GM12878 (cell line): ENCODE results near the gene AP3B1. TPM values are rescaled to one million over a fixed set of nuclear protein-coding genes. Genes with fewer than 3 reads are reported as not detected.

Experiments
- ATAC-seq: fragments of 200-7000 bp; cut with Tn5 transposase; 3 replicates; pipeline ENCODE4 v1.9.1; 2020; ENCODE audit warnings: mild to moderate bottlenecking, moderate library complexity
- BruUV-seq: library from RNA; stranded (reverse); fragments of 400-500 nt; replicated peaks from 2 replicates; lab custom pipeline; 2021; lab: Mats Ljungman, UMichigan
- CTCF ChIA-PET: fragments of 300-600 bp; sonication (Branson Sonifier 250); formaldehyde crosslinking; extraction: SDS; loops from one replicate; lab custom pipeline; 2021; ENCODE audit warnings: inconsistent platforms; lab: Yijun Ruan, JAX
- POLR2A ChIA-PET: fragments of 350-600 bp; formaldehyde crosslinking; extraction: SDS; loops from one replicate; lab custom pipeline; 2021; ENCODE audit warnings: inconsistent platforms; lab: Charles Lee
- RAD21 ChIA-PET: fragments of 300-600 bp; sonication (Branson Sonifier 250); formaldehyde crosslinking; loops from one replicate; lab custom pipeline; 2023; ENCODE audit warnings: antibody characterized with exemption; ENCODE audit not compliant: unreplicated experiment; lab: Charles Lee
- SMC1A ChIA-PET: fragments of 300-600 bp; sonication (Branson Sonifier 250); formaldehyde crosslinking; loops from one replicate; lab custom pipeline; 2023; ENCODE audit not compliant: unreplicated experiment, uncharacterized antibody; lab: Charles Lee
- DNase-seq: peaks from one replicate; pipeline ENCODE4 v3.0.0-alpha.2; 2011; ENCODE audit warnings: low read depth, low spot score
- FAIRE-seq: peaks from 3 replicates; lab custom pipeline; 2011; peaks lifted over from hg19 to GRCh38; lab: Jason Lieb, UNC
- H2AFZ ChIP-seq: 2 replicates; pipeline ENCODE4 v1.6.0; 2011; ENCODE audit warnings: low read depth, low read length, control low read depth; ENCODE audit not compliant: control insufficient read depth
- H3K27ac ChIP-seq: 2 replicates; pipeline ENCODE4 v1.5.1; 2011; ENCODE audit warnings: control low read depth; ENCODE audit not compliant: control insufficient read depth, insufficient read depth
- H3K27me3 ChIP-seq, 2 experiments: replicated peaks in 1 of 2; 2 replicates each; pipeline versions ENCODE4 v1.6.0 to v1.6.1; 2011; ENCODE audit warnings: low read length in 1 of 2; ENCODE audit not compliant: control insufficient read depth in 2 of 2, insufficient read depth in 2 of 2
- H3K36me3 ChIP-seq, 2 experiments: 2 replicates each; pipeline ENCODE4 v1.5.1; 2011; ENCODE audit warnings: low read length in 1 of 2; ENCODE audit not compliant: control insufficient read depth in 2 of 2, insufficient read depth in 2 of 2
- H3K4me1 ChIP-seq: 2 replicates; pipeline ENCODE4 v1.6.1; 2011; ENCODE audit warnings: mild to moderate bottlenecking, low read length, moderate library complexity, mixed read lengths; ENCODE audit not compliant: control insufficient read depth, insufficient read depth
- H3K4me2 ChIP-seq: 2 replicates; pipeline ENCODE4 v1.6.0; 2011; ENCODE audit warnings: control low read depth; ENCODE audit not compliant: control insufficient read depth, insufficient read depth
- H3K4me3 ChIP-seq: fragments of 200-600 bp; sonication (generic); 2 replicates; pipeline ENCODE4 v1.5.1; 2016
- H3K79me2 ChIP-seq: 2 replicates; pipeline ENCODE4 v1.6.0; 2011; ENCODE audit warnings: low read length; ENCODE audit not compliant: control insufficient read depth, insufficient read depth
- H3K9ac ChIP-seq: 2 replicates; pipeline ENCODE4 v1.8.0; 2011; ENCODE audit warnings: low read length, control low read depth, mixed read lengths; ENCODE audit not compliant: control insufficient read depth, insufficient read depth
- H3K9me3 ChIP-seq: replicated peaks from 3 replicates; pipeline ENCODE4 v1.5.1; 2011; ENCODE audit warnings: mild to moderate bottlenecking, low read length; ENCODE audit not compliant: control insufficient read depth, insufficient read depth
- H4K20me1 ChIP-seq: 2 replicates; pipeline ENCODE4 v1.6.0; 2011; ENCODE audit not compliant: control insufficient read depth, insufficient read depth
- BCLAF1 ChIP-seq: fragments of 450-650 bp; IDR thresholded peaks from 2 replicates; pipeline ENCODE4 v1.6.1; 2017; ENCODE audit warnings: antibody characterized with exemption, mild to moderate bottlenecking, moderate library complexity
- CEBPB ChIP-seq, 2 experiments: fragments of 150-350 bp in 1 of 2; IDR thresholded peaks; 2 replicates each; pipeline ENCODE4 v1.6.1; 2012 to 2014; ENCODE audit warnings: low read depth in 2 of 2, low read length in 2 of 2, borderline replicate concordance in 1 of 2, inconsistent platforms in 1 of 2
- EED ChIP-seq: sonication (generic); IDR thresholded peaks from 2 replicates; pipeline ENCODE4 v1.6.1; 2016; ENCODE audit warnings: antibody characterized with exemption, low read depth
- JUND ChIP-seq: IDR thresholded peaks from 2 replicates; pipeline ENCODE4 v1.6.1; 2012; ENCODE audit warnings: low read depth, mild to moderate bottlenecking, low read length, improper control_type of control experiment, moderate library complexity
- MEF2A ChIP-seq: IDR thresholded peaks from 2 replicates; pipeline ENCODE4 v1.6.1; 2011; ENCODE audit warnings: low read depth, mild to moderate bottlenecking, low read length, moderate library complexity; ENCODE audit not compliant: insufficient read depth
- MYC ChIP-seq: IDR thresholded peaks from 2 replicates; pipeline ENCODE4 v1.6.1; 2011; ENCODE audit warnings: mild to moderate bottlenecking, low read length, moderate library complexity, inconsistent platforms; ENCODE audit not compliant: insufficient read depth, insufficient replicate concordance, insufficient read length, severe bottlenecking
- PAX8 ChIP-seq: fragments of 450-650 bp; IDR thresholded peaks from 2 replicates; pipeline ENCODE4 v1.6.1; 2017; ENCODE audit warnings: mild to moderate bottlenecking, moderate library complexity
- TAF1 ChIP-seq: IDR thresholded peaks from 2 replicates; pipeline ENCODE4 v1.6.1; 2011; ENCODE audit warnings: mild to moderate bottlenecking, low read depth, low read length, borderline replicate concordance
- USF1 ChIP-seq: IDR thresholded peaks from 2 replicates; pipeline ENCODE4 v1.6.1; 2011; ENCODE audit warnings: borderline replicate concordance, low read depth, mild to moderate bottlenecking, moderate library complexity, mixed read lengths, low read length; ENCODE audit not compliant: insufficient read depth; ENCODE audit errors: extremely low read length
- ZNF217 ChIP-seq: fragments of 450-650 bp; IDR thresholded peaks from 2 replicates; pipeline ENCODE4 v1.6.1; 2017; ENCODE audit warnings: antibody characterized with exemption, mild to moderate bottlenecking
- ZNF24 ChIP-seq: fragments of 450-650 bp; IDR thresholded peaks from 2 replicates; pipeline ENCODE4 v1.6.1; 2017; ENCODE audit warnings: antibody characterized with exemption, mild to moderate bottlenecking
- ZNF274 ChIP-seq: IDR thresholded peaks from one replicate; pipeline ENCODE4 v1.8.0; 2011; ENCODE audit not compliant: insufficient read length, insufficient read depth
- ZNF384 ChIP-seq: IDR thresholded peaks from 2 replicates; pipeline ENCODE4 v1.6.1; 2012; ENCODE audit warnings: low read depth, mild to moderate bottlenecking, low read length, improper control_type of control experiment, borderline replicate concordance
- WGBS: methylation state at CpG from one replicate; pipeline ENCODE4 v1.1.6; 2016; ENCODE audit warnings: low lambda C conversion rate; ENCODE audit not compliant: insufficient replicate concordance, insufficient coverage; ENCODE audit errors: missing lambda C conversion rate; 5-methylcytosine and 5-hydroxymethylcytosine counted together
- in situ Hi-C: fragments of 300-500 bp; cut with MboI; formaldehyde crosslinking; loops from 9 replicates; pipeline ENCODE4 v1.14.3; 2018; ENCODE audit warnings: mixed read lengths
- intact Hi-C: fragments of 100-400 bp; cut with micrococcal nuclease; formaldehyde crosslinking; loops from one replicate; pipeline ENCODE4 v1.14.2; 2022; ENCODE audit not compliant: unreplicated experiment
- polyA plus RNA-seq, 11 experiments: library from polyadenylated mRNA; depleted of rRNA in 4 of 11; unstranded in 6 of 11; stranded (reverse) in 5 of 11; fragments of >200 nt; fragmentation: Nextera tagmentation in 4 of 11; fragmentation: Illumina TruSeq in 1 of 11; extraction: Ambion mirVana in 4 of 11; extraction: Trizol in 1 of 11; gene quantifications; 1 replicate in 1 of 11; 2 replicates in 10 of 11; pipeline versions ENCODE4 v1.2.1 to v1.2.3, GENCODE V29; 2011 to 2016; ENCODE audit warnings: inconsistent platforms in 2 of 11, missing spikeins in 2 of 11, low read depth in 1 of 11
- total RNA-seq, 4 experiments: library from RNA; depleted of rRNA in 3 of 4; stranded (reverse); fragments of >200 nt in 3 of 4; fragmentation: Illumina TruSeq in 1 of 4; extraction: Trizol in 1 of 4; gene quantifications; 2 replicates each; pipeline versions ENCODE4 v1.2.1 to v1.2.3, GENCODE V29; 2013 to 2021
- TF ChIP-seq, protein P1 (sequence below): fragments of 450-650 bp; IDR thresholded peaks from 2 replicates; pipeline ENCODE4 v1.6.1; 2018; ENCODE audit warnings: mild to moderate bottlenecking, low read depth, moderate library complexity; ENCODE audit not compliant: partially characterized antibody
- TF ChIP-seq, protein P2 (sequence below): IDR thresholded peaks from 2 replicates; pipeline ENCODE4 v1.6.1; 2012; ENCODE audit warnings: low read depth, low read length, improper control_type of control experiment

Gene AP3B1
- total and polyA plus RNA-seq, 10 of the 15 experiments (the other 5 are each of a cell fraction or from before 2014, with no cell fraction given): 30.9 to 70.8 (median 46.0) TPM

DNA sequence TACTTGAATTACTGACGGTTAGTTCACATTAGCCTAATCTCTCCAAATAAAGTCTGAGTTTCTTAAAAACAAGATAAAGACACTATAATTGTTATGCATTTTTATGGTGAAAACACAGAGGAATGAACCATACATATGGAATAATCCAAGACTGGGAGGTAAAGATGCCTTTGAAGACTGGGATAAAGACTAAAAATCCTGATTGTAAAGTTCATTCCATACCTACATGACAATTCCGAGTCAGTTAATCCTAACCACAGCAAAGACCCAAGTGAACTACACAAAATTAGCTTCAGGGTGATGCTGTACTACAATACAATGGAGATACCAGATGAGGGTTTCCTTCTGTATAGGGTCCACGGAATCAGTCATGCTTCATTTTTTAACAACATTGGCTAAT lies 6.3 kb downstream of the AP3B1 start (continued):
- no peak for TF ChIP-seq USF1
- TF ChIP-seq, protein P1, sequence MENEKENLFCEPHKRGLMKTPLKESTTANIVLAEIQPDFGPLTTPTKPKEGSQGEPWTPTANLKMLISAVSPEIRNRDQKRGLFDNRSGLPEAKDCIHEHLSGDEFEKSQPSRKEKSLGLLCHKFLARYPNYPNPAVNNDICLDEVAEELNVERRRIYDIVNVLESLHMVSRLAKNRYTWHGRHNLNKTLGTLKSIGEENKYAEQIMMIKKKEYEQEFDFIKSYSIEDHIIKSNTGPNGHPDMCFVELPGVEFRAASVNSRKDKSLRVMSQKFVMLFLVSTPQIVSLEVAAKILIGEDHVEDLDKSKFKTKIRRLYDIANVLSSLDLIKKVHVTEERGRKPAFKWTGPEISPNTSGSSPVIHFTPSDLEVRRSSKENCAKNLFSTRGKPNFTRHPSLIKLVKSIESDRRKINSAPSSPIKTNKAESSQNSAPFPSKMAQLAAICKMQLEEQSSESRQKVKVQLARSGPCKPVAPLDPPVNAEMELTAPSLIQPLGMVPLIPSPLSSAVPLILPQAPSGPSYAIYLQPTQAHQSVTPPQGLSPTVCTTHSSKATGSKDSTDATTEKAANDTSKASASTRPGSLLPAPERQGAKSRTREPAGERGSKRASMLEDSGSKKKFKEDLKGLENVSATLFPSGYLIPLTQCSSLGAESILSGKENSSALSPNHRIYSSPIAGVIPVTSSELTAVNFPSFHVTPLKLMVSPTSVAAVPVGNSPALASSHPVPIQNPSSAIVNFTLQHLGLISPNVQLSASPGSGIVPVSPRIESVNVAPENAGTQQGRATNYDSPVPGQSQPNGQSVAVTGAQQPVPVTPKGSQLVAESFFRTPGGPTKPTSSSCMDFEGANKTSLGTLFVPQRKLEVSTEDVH: no peak
- TF ChIP-seq EED: no peak
- TF ChIP-seq ZNF217: no peak
- no peak for TF ChIP-seq PAX8
- no peak for TF ChIP-seq ZNF274
- TF ChIP-seq JUND: no peak

DNA sequence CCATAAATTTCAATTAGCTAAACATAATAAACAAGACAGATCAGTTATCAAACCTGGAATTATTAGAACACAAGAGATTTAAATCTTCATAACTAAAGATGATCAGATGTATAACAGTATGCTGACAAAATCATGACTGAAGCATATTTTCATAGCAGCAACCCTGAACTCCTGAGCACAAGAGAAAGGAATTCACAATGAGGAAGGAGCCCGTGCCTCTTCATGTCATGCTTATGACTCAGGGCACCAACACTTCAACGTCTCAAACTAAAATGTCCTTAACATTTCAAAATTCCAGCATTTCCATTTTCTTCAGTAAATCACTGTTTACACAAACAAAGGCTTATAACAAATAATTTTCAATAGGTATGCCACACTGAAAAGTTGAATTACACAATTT lies 6.7 kb downstream of the AP3B1 start:
- intact Hi-C loops: no loop called here
- Histone ChIP-seq H3K4me3 (no peak overlapping the region), H3K9me3 (no peaks in the 10 kb centered on the region; the same call in 2 of the 3 replicates), H2AFZ (no peak overlapping the region), H4K20me1 (no peaks in the 10 kb centered on the region), H3K27me3 (no peaks in the 10 kb centered on the region), H3K79me2 (peaks cover 74% of the 10 kb centered on the region), H3K27ac (no peak overlapping the region), H3K4me2 (peak overlapping the region; percentile 35; the same call in 1 of the 2 replicates), H3K9ac (no peak overlapping the region), H3K36me3 (no peaks in the 10 kb centered on the region), H3K4me1 (no peaks in the 10 kb centered on the region)
- BruUV-seq: no TSS peak
- ChIA-PET CTCF (interaction anchor here (0.7 to 1.1 kb wide), 5 partner anchors 12 to 409 kb away, joined by 3 to 4 read pairs (median 3); no protein-coding TSS in a partner anchor), RAD21 (interaction anchor here (1.0 kb wide), 1 partner anchor 66 kb away, joined by 5 read pairs; no protein-coding TSS in a partner anchor), POLR2A (no interaction called here), SMC1A (interaction anchor here (1.6 kb wide), 1 partner anchor 12 kb away, joined by 6 read pairs; no protein-coding TSS in a partner anchor)
- no peak for DNase-seq
- no peak for FAIRE-seq
- ATAC-seq: peak; percentile 30; the same call in 2 of the 3 replicates
- in situ Hi-C loops: no loop called here
- 93% methylated on average over 2 of the region's 2 CpGs for WGBS
- no peak for TF ChIP-seq MYC
- no peak for TF ChIP-seq ZNF24
- TF ChIP-seq MEF2A: no peak
- no peak for TF ChIP-seq BCLAF1
- TF ChIP-seq CEBPB (IDR thresholded peaks at IDR 0.05; ENCODE audit: borderline replicate concordance in 1 of 2, low read depth in 2 of 2, low read length in 2 of 2): no peak
- TF ChIP-seq, protein P2, sequence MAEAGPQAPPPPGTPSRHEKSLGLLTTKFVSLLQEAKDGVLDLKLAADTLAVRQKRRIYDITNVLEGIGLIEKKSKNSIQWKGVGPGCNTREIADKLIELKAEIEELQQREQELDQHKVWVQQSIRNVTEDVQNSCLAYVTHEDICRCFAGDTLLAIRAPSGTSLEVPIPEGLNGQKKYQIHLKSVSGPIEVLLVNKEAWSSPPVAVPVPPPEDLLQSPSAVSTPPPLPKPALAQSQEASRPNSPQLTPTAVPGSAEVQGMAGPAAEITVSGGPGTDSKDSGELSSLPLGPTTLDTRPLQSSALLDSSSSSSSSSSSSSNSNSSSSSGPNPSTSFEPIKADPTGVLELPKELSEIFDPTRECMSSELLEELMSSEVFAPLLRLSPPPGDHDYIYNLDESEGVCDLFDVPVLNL: no peak
- no peak for TF ChIP-seq ZNF384
- TF ChIP-seq TAF1: no peak
